HepG2 (cell line): ENCODE measurements around the gene TMEM156. TPM values are rescaled to one million over a fixed set of nuclear protein-coding genes. Genes with fewer than 3 reads are reported as not detected.

Experiments
- ATAC-seq: fragments of 200-7000 bp; cut with Tn5 transposase; 3 replicates; pipeline ENCODE4 v1.9.1; 2020; ENCODE audit warnings: mild to moderate bottlenecking, moderate library complexity
- BruUV-seq: library from RNA; stranded (reverse); fragments of 400-500 nt; replicated peaks from 2 replicates; lab custom pipeline; 2021; lab: Mats Ljungman, UMichigan
- CTCF ChIA-PET: fragments of 300-600 bp; formaldehyde crosslinking; extraction: SDS; loops from one replicate; lab custom pipeline; 2021; ENCODE audit warnings: low total read pairs, inconsistent platforms, low intra/inter-chr PET ratio; lab: Yijun Ruan, JAX
- POLR2A ChIA-PET: fragments of 350-600 bp; sonication (Branson Sonifier 250); formaldehyde crosslinking; loops from one replicate; lab custom pipeline; 2020; ENCODE audit warnings: antibody characterized with exemption, inconsistent platforms; lab: Yijun Ruan, JAX
- DNase-seq: peaks from one replicate; pipeline ENCODE4 v3.0.0-alpha.2; 2015; ENCODE audit warnings: low spot score
- FAIRE-seq: peaks from 3 replicates; lab custom pipeline; 2011; peaks lifted over from hg19 to GRCh38; lab: Jason Lieb, UNC
- H2AFZ ChIP-seq: one replicate; pipeline ENCODE4 v1.6.1; 2011; ENCODE audit warnings: low read length, inconsistent platforms
- H3K27ac ChIP-seq: fragments of 300-600 bp; 3 replicates; pipeline ENCODE4 v1.8.0; 2011; ENCODE audit warnings: mixed run types, mild to moderate bottlenecking, mixed read lengths, low read length, inconsistent platforms; ENCODE audit not compliant: insufficient read depth; ENCODE audit errors: extremely low read length
- H3K27me3 ChIP-seq, 2 experiments: fragments of 200-600 bp in 1 of 2; 2 replicates in 1 of 2; 3 replicates in 1 of 2; pipeline versions ENCODE4 v1.6.0 to v1.8.0; 2011; ENCODE audit warnings: low read length in 2 of 2, mild to moderate bottlenecking in 2 of 2, moderate library complexity in 2 of 2, inconsistent platforms in 1 of 2; ENCODE audit not compliant: insufficient read depth in 2 of 2, control insufficient read depth in 1 of 2
- H3K36me3 ChIP-seq, 2 experiments: fragments of 200-600 bp in 1 of 2; replicated peaks in 1 of 2; 2 replicates in 1 of 2; 3 replicates in 1 of 2; pipeline versions ENCODE4 v1.5.1 to v1.8.0; 2011; ENCODE audit warnings: low read length in 2 of 2, inconsistent platforms in 1 of 2; ENCODE audit not compliant: insufficient read depth in 2 of 2, control insufficient read depth in 1 of 2
- H3K4me1 ChIP-seq: 2 replicates; pipeline ENCODE4 v1.5.1; 2012; ENCODE audit warnings: low read length, inconsistent platforms; ENCODE audit not compliant: insufficient read depth
- H3K4me2 ChIP-seq: 2 replicates; pipeline ENCODE4 v1.6.0; 2011; ENCODE audit warnings: low read depth, low read length, inconsistent platforms
- H3K4me3 ChIP-seq, 3 experiments: fragments of 200-600 bp in 1 of 3; sonication (generic), shearing (Covaris generic) in 1 of 3; replicated peaks in 1 of 3; 2 replicates each; pipeline ENCODE4 v1.5.1; 2011 to 2016; ENCODE audit warnings: low read length in 3 of 3, inconsistent platforms in 2 of 3, low read depth in 2 of 3, mild to moderate bottlenecking in 2 of 3, control low read depth in 1 of 3, mixed read lengths in 1 of 3; ENCODE audit not compliant: insufficient read depth in 1 of 3
- H3K79me2 ChIP-seq: one replicate; pipeline ENCODE4 v1.6.1; 2011; ENCODE audit warnings: low read length, inconsistent platforms; ENCODE audit not compliant: insufficient read depth
- H3K9ac ChIP-seq: 2 replicates; pipeline ENCODE4 v1.6.0; 2011; ENCODE audit warnings: mild to moderate bottlenecking, low read depth, low read length, inconsistent platforms; ENCODE audit not compliant: insufficient read depth
- H3K9me3 ChIP-seq: 2 replicates; pipeline ENCODE4 v1.5.1; 2012; ENCODE audit warnings: mild to moderate bottlenecking, low read length
- H4K20me1 ChIP-seq: 2 replicates; pipeline ENCODE4 v1.6.0; 2011; ENCODE audit warnings: inconsistent platforms, mild to moderate bottlenecking, low read length, moderate library complexity; ENCODE audit not compliant: insufficient read depth
- ARID4A ChIP-seq: sonication (generic); formaldehyde crosslinking; IDR thresholded peaks from 2 replicates; pipeline ENCODE4 v1.5.0; 2020; ENCODE audit warnings: mild to moderate bottlenecking, missing genetic modification reagents, borderline replicate concordance
- HMGA1 ChIP-seq: sonication (generic); formaldehyde crosslinking; conservative IDR thresholded peaks from 2 replicates; pipeline ENCODE4 v1.4.0; 2020; ENCODE audit warnings: missing genetic modification reagents
- HOXA3 ChIP-seq: sonication (generic); formaldehyde crosslinking; IDR thresholded peaks from 2 replicates; pipeline ENCODE4 v1.5.0; 2020; ENCODE audit warnings: missing genetic modification reagents
- KLF16 ChIP-seq, 2 experiments: sonication (generic) in 1 of 2; formaldehyde crosslinking in 1 of 2; IDR thresholded peaks; 2 replicates each; pipeline versions ENCODE4 v1.6.1 to v1.8.0; 2016 to 2023; ENCODE audit warnings: missing genetic modification reagents in 2 of 2, missing compliant biosample characterization in 1 of 2
- MED8 ChIP-seq: sonication (generic); formaldehyde crosslinking; IDR thresholded peaks from 2 replicates; pipeline ENCODE4 v1.8.1; 2023; ENCODE audit warnings: mild to moderate bottlenecking, missing genetic modification reagents; ENCODE audit not compliant: insufficient replicate concordance
- SIX4 ChIP-seq: sonication (generic); formaldehyde crosslinking; IDR thresholded peaks from 2 replicates; pipeline ENCODE4 v1.4.0; 2020; ENCODE audit warnings: missing genetic modification reagents
- TAF15 ChIP-seq: fragments of 200-400 bp; formaldehyde crosslinking; IDR thresholded peaks from one replicate; pipeline ENCODE4 v1.6.1; 2018; ENCODE audit warnings: mild to moderate bottlenecking, low read depth, low read length; ENCODE audit not compliant: poor library complexity, severe bottlenecking
- XRCC5 ChIP-seq: fragments of 200-400 bp; formaldehyde crosslinking; optimal IDR thresholded peaks from 2 replicates; pipeline ENCODE3; 2017; ENCODE audit warnings: mild to moderate bottlenecking, low read length
- ZBTB33 ChIP-seq: sonication (generic); formaldehyde crosslinking; IDR thresholded peaks from 2 replicates; pipeline ENCODE4 v1.4.0; 2020; ENCODE audit warnings: missing genetic modification reagents
- ZBTB46 ChIP-seq: sonication (generic); formaldehyde crosslinking; IDR thresholded peaks from 2 replicates; pipeline ENCODE4 v1.4.0; 2020; ENCODE audit warnings: mild to moderate bottlenecking, missing genetic modification reagents, borderline replicate concordance
- ZNF160 ChIP-seq: sonication (generic); formaldehyde crosslinking; IDR thresholded peaks from 2 replicates; pipeline ENCODE4 v1.8.0; 2022; ENCODE audit warnings: mild to moderate bottlenecking, inconsistent platforms, missing genetic modification reagents
- ZNF441 ChIP-seq: sonication (generic); formaldehyde crosslinking; IDR thresholded peaks from 2 replicates; pipeline ENCODE4 v1.7.0; 2021; ENCODE audit warnings: missing genetic modification reagents, borderline replicate concordance
- ZNF468 ChIP-seq: sonication (generic); formaldehyde crosslinking; IDR thresholded peaks from 2 replicates; pipeline ENCODE4 v1.8.0; 2022; ENCODE audit warnings: mild to moderate bottlenecking, moderate library complexity, missing genetic modification reagents
- ZNF784 ChIP-seq: sonication (generic); formaldehyde crosslinking; IDR thresholded peaks from 2 replicates; pipeline ENCODE4 v1.5.1; 2020; ENCODE audit warnings: missing genetic modification reagents, mild to moderate bottlenecking, borderline replicate concordance
- ZNF850 ChIP-seq: sonication (generic); formaldehyde crosslinking; conservative IDR thresholded peaks from 2 replicates; pipeline ENCODE4 v1.9.0; 2021; ENCODE audit warnings: mild to moderate bottlenecking, missing genetic modification reagents
- ZSCAN20 ChIP-seq: sonication (generic); formaldehyde crosslinking; IDR thresholded peaks from 2 replicates; pipeline ENCODE4 v1.4.0; 2020; ENCODE audit warnings: missing genetic modification reagents, mild to moderate bottlenecking, borderline replicate concordance
- WGBS: methylation state at CpG from one replicate; pipeline ENCODE4 v1.1.6; 2017; ENCODE audit warnings: low lambda C conversion rate; 5-methylcytosine and 5-hydroxymethylcytosine counted together
- in situ Hi-C: cut with HindIII; loops from 2 replicates; pipeline ENCODE4 v1.10.0; 2017; ENCODE audit warnings: low pct_unique_long_range_greater_than_20kb; ENCODE audit not compliant: extremely low pct_ligation_motif_present
- intact Hi-C: fragments of 100-400 bp; cut with micrococcal nuclease; formaldehyde crosslinking; loops from one replicate; pipeline ENCODE4 v1.10.0; 2022; ENCODE audit not compliant: unreplicated experiment
- polyA plus RNA-seq, 8 experiments: library from polyadenylated mRNA; depleted of rRNA in 3 of 8; stranded (reverse) in 7 of 8; unstranded in 1 of 8; fragments of >200 nt; fragmentation: Illumina TruSeq in 4 of 8; extraction: Trizol in 4 of 8; gene quantifications; 2 replicates each; pipeline versions ENCODE4 v1.2.1 to v1.2.3, GENCODE V29; 2011 to 2016; ENCODE audit warnings: low read depth in 4 of 8, missing spikeins in 1 of 8, mixed read lengths in 1 of 8; ENCODE audit not compliant: insufficient read depth in 1 of 8
- total RNA-seq, 5 experiments: library from RNA; depleted of rRNA; stranded (reverse); fragments of >200 nt; fragmentation: Illumina TruSeq; extraction: Trizol; gene quantifications; 2 replicates each; pipeline ENCODE4 v1.2.3, GENCODE V29; 2016; ENCODE audit warnings: low read depth in 1 of 5

TMEM156 gene
- total and polyA plus RNA-seq, 2 of the 13 experiments (the other 11 are each of a cell fraction or from before 2014, with no cell fraction given) = 1.6 TPM; not detected in 1

GRCh38 chr4:39037941-39038340 lies 5.7 kb upstream of the TMEM156 start:
- in situ Hi-C loops (no loop called here), intact Hi-C loops (no loop called here)
- ChIA-PET CTCF (no interaction called here), POLR2A (no interaction called here)
- no peak overlapping the region for H2AFZ ChIP-seq
- FAIRE-seq (no peak), DNase-seq (no peak), ATAC-seq (no peak)
- peaks cover 47% of the 10 kb centered on the region for H3K4me1 ChIP-seq
- WGBS = 62% methylated on average over 3 of the region's 3 CpGs
- H3K79me2 ChIP-seq = no peaks in the 10 kb centered on the region
- no TSS peak for BruUV-seq
- no peaks in the 10 kb centered on the region for H3K27me3 ChIP-seq
- H3K4me2 ChIP-seq = no peak overlapping the region
- H3K36me3 ChIP-seq = no peaks in the 10 kb centered on the region
- TF ChIP-seq ZNF850 (CRISPR knock-in tag) = no peak
- TF ChIP-seq ARID4A = no peak
- no peak for TF ChIP-seq ZBTB33 (CRISPR knock-in tag)
- TF ChIP-seq ZNF784 (CRISPR knock-in tag) = no peak
- TF ChIP-seq HOXA3 (CRISPR knock-in tag) = no peak
- TF ChIP-seq ZBTB46 = no peak
- TF ChIP-seq MED8 = no peak
- TF ChIP-seq ZNF441 = no peak
- TF ChIP-seq TAF15 = no peak
- no peak for TF ChIP-seq ZNF160 (CRISPR knock-in tag)
- no peak for TF ChIP-seq HMGA1
- no peak for TF ChIP-seq ZNF468 (CRISPR knock-in tag)
- TF ChIP-seq ZSCAN20 = no peak
- no peak for TF ChIP-seq SIX4
- no peak for TF ChIP-seq KLF16 (CRISPR knock-in tag; IDR thresholded peaks at IDR 0.05)
- TF ChIP-seq XRCC5 = no peak
- no peak overlapping the region for H3K4me3 ChIP-seq
- no peak overlapping the region for H3K27ac ChIP-seq
- H3K9me3 ChIP-seq = no peaks in the 10 kb centered on the region
- no peak overlapping the region for H3K9ac ChIP-seq
- no peaks in the 10 kb centered on the region for H4K20me1 ChIP-seq
